ENCODE data around the gene MAN1A1.

The MAN1A1 gene

DNA sequence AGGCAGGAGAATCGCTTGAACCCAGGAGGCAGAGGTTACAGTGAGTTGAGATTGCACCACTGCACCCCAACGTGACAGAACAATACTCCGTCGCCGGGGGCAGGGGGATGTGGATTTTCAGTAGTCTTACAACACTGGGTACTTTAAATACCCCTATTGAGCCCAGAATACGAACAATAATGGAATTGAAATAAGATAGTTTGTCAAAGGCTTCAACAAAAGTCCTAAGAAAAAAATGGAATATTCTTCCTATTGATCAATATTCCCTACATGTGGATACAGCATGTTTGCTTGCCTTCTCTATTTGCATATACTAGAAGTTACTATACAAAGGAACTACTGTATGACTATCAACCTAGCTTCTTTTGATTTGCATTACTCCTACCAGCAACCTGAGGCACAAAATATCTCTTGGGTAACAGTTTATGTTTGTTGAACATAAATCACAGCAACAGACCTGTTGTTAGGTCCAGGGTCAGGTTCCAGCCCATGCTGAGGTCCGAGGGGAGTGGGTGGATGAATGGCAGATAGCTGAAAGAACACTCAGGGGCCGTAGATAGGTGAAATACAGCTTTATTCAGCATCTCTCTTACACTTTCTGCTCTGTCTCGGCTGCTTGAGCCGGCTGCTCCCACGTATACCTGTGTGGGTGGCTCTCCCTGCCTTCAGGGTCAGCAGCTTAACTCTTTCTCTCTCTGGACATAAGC is 23.8 kb downstream of the MAN1A1 start:
- no peak for DNase-seq (ENCODE audit: low spot score)

DNA sequence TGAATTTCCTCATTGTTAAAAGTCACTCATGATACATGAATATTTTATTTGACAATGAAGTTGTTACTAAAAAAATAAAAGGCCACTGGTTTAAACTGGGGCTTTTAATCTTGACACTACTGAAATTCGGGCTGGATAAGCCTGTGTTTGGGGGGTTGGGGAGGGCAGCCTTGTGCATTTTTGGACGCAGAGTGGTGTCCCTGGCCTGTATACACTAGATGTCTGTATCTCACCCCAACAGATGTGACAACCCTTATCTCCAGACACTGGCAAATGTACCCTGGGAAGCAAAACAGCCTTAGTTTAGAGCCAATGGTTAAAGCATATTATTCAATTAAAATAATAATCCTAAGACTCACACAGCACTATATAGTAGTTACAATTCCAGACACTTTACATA is 24.8 kb downstream of the MAN1A1 start:
- no peak for DNase-seq (ENCODE audit: low spot score)

GRCh38 chr6:119323931-119324330 is 25.6 kb downstream of the MAN1A1 start:
- no peak for DNase-seq (ENCODE audit: low spot score)

GRCh38 chr6:119323478-119323877 is 26.1 kb downstream of the MAN1A1 start:
- no peak for DNase-seq (ENCODE audit: low spot score)

DNA sequence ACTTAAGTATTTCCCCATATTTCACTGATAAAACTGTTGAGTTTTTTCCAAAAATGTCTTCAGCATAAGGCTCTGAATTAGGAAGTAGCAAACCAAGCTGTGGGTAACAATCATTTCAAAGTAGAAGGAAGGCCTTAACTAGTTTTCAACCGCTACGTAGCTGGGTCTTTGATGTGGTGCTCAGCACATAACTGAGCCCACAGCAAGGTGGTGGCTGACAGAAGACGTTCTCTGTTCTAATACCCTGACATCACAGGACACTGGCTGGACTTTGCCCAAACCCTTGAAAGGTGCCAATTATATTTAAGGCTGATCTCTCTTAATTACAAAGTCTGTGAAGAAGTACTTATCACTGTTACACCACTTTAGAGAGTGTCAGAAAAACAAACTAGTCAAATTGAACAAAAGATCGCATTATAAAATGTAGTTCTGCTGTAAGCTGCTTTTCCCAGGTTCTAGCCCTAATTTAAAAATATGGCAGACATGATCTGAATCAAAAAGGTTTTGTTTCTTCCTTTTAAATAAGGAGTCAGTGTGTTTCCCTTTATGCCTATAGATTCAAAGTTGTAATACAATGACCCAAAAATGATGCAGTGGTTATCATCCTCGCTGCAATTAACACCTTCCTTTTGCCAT is 26.7 kb downstream of the MAN1A1 start:
- DNase-seq (ENCODE audit: low spot score) = no peak

GRCh38 chr6:119322034-119322433 is 27.5 kb downstream of the MAN1A1 start:
- no peak for DNase-seq (ENCODE audit: low spot score)

DNA sequence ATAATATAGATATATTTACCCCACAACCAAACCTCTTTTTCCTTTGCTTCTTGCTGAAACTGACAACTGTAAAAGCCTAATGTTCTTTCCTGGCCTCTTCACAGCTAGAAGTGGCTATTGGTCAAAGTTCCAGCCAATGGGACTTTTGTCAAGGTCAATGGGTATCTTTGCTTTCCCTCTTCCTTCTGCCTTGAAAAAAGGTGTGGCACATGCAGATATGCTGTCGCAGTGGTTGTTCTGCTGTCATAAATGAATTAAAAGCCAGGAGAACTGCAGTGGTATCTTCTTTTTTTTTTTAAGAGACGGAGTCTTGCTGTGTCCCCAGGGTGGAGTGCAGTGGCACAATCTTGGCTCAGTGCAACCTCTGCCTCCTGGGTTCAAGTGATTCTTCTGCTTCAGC is 29.9 kb downstream of the MAN1A1 start:
- no peak for DNase-seq (ENCODE audit: low spot score)

- no peak for DNase-seq (ENCODE audit: low spot score)
Observed at GRCh38 chr6:119318730-119319129, 30.8 kb downstream of the MAN1A1 start.

DNA sequence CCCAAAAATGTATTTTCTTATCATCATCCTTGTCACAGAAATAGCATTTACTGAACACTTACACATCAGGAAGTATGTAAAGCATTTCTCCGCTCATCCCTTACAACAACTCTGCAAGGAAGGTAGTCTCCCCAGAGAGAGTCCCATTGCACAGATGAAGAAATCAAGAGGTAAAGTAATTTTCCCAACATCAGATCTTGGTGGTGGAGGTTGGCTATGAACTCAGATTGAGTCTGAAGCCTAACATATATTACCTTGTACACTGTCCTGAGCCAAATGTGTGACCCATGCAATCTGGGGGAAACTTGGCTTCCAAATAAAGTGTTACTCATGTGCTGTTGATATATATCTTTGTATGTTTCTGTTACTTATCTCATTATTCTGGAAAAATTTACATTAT is 31.4 kb downstream of the MAN1A1 start:
- DNase-seq (ENCODE audit: low spot score) = no peak

DNA sequence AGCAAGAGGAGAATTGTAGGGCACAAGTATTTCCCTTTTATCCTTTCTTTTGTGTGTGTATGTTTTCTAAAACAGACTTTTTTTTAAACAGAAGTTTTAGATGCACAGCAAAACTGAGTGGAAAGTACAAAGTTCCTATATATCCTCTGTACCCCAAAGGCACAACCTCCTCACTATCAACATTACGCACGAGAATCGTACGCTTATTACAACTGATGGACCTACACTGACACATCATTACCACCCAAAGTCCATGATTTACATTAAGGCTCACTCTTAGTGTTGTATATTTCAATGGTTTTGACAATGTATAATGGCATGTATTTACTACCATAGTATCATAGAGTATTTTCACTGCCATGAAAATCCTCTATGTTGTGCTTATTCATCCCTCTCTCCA is 32.6 kb downstream of the MAN1A1 start:
- DNase-seq (ENCODE audit: low spot score) = no peak

DNA sequence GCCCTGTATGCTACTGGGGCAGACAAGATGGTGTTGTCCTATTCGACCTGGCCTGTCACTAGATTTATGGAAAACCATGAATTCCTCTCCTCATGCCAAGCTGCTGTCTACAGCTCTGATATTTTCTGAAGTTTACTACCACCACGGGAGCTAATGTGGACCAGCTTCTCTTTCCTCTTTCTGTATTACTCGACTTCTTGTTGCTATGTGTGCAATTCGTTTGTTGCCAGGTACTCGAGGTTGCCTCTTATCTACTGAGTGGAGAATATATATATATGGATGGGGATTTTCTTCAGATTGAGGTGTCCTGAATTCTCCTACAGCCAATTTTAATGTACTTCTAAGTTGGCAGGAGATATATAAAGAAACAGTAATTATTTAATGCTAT is 34.7 kb downstream of the MAN1A1 start:
- no peak for DNase-seq (ENCODE audit: low spot score)

- no peak for DNase-seq (ENCODE audit: low spot score)
Observed at GRCh38 chr6:119313937-119314884, 35.4 kb downstream of the MAN1A1 start.

- DNase-seq (ENCODE audit: low spot score) = no peak
Observed at GRCh38 chr6:119312875-119313338, 36.7 kb downstream of the MAN1A1 start.

- DNase-seq (ENCODE audit: low spot score) = no peak
Observed at GRCh38 chr6:119312441-119312840, 37.1 kb downstream of the MAN1A1 start.

GRCh38 chr6:119311514-119312142 is 37.9 kb downstream of the MAN1A1 start:
- no peak for DNase-seq (ENCODE audit: low spot score)

- DNase-seq (ENCODE audit: low spot score) = no peak
Observed at GRCh38 chr6:119310486-119311036, 39.0 kb downstream of the MAN1A1 start.

DNA sequence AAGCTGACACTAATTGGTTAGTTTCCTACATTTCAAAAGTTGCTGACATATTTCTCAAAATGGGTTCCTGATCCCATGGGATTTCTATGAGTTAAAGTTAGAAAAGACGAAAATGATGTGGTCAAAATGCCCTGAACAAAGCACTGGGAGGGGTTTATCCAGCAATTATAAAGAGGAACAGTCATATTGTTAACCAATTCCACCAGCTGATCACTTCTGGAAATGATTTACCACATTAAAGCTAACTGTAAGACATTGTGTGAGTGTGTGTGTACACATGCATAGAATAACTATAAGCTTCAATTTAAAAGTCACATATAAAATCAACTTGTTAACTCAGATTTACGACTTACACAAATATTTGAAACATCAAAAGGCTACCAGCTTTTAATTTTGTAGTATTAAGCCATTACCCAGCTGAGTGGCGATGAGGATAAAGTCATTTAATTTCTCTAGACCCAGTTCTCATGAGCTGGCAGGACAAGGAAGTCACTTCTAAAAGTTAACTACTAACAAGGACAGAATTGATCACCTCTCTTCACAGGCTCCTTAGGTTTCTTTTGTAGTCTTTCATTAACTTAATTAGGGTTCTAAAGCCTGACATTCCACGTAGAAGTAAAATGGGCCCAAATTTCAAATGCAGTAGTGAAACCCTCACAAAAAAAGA is 40.4 kb downstream of the MAN1A1 start:
- no peak for DNase-seq (ENCODE audit: low spot score)

DNA sequence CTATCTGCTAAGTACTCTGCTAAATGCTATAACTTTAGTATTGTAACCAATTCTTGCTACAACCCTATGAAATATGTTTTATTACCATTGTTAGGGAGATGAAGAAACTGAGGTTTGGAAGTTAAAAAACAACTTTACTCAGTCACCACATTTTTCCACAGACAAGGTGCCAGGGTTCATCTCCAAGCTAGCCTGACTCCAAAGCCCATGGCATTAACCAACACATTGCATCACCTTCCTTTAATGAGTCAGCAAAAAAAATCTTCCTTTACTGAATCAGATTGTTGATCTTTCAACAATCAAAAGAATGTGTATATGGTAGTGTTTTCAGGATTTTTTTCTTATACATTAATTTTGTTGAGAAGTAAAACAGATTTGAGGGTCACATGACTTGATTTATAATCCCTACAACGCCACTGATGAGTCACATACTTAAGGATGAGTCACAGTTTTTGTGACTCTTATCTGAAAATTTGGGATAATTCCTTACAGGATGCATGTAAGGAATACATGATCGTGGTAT is 41.5 kb downstream of the MAN1A1 start:
- no peak for DNase-seq (ENCODE audit: low spot score)

DNA sequence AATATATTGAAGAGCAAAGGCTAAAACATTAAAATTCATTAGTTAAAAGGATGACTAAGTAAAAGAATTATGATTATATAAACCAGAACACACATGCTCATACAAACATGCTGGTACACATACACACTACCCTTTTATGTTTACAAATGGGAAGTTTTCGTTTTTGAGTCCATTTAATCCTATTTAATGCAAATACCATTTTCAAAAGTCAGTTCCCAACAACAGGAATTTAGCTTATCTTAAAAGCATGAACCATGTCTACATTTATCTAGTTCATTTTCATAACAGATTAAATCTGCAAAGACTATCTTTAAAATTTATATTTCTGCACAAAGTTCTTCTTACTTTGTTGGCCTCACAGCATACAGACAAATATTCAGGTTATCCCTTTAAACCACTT is 42.5 kb downstream of the MAN1A1 start:
- no peak for DNase-seq (ENCODE audit: low spot score)

- no peak for DNase-seq (ENCODE audit: low spot score)
Observed at GRCh38 chr6:119306396-119306968, 43.1 kb downstream of the MAN1A1 start.
